GM18951 (cell line): Measurements from ENCODE around the gene APOC1.

Experiments
- POLR2A ChIP-seq: IDR thresholded peaks from 4 replicates; pipeline ENCODE4 v1.6.1; 2011; ENCODE audit warnings: mild to moderate bottlenecking; ENCODE audit not compliant: insufficient read length, insufficient read depth; ENCODE audit errors: extremely low read depth
- in situ Hi-C: fragments of 300-500 bp; cut with MboI; formaldehyde crosslinking; loops from one replicate; pipeline ENCODE4 v1.12.0; 2022; ENCODE audit warnings: low sequenced_read_pairs, mixed read lengths, inconsistent platforms; ENCODE audit not compliant: unreplicated experiment

Gene APOC1

DNA sequence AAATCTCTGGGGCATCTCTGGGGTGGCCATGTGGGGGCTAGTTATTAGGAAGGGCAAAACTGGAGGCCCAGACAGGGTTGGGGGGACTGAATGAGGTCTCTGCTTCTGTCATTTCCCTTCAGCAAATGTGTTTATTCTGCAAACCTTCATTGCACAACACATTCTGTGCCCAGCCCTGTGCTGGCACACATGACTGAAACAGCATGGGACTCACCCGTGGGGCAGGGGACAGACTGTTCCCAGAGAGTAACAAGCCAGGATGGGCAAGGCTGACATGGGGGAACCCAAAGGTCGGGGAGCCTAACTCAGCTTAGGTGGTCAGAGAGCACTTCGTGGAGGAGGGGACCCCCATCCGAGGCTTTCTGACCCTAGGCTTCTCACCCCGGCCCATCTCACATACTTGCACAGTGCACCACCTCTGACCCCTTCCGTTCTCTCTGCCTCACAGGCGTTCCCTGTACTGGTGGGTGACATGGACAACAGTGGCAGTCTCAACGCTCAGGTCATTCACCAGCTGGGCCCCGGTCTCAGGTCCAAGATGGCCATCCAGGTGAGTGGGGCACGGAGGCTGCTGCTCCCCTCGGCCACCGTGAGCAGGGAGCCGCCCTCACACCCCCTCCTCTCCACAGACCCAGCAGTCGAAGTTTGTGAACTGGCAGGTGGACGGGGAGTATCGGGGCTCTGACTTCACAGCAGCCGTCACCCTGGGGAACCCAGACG is 20.9 kb upstream of the APOC1 start:
- TF ChIP-seq POLR2A = no peak
- in situ Hi-C loops = no loop called here

GRCh38 chr19:44894052-44894400 is 20.4 kb upstream of the APOC1 start:
- TF ChIP-seq POLR2A = no peak
- in situ Hi-C loops = no loop called here

GRCh38 chr19:44894946-44895345 is 19.5 kb upstream of the APOC1 start:
- in situ Hi-C loops = no loop called here
- no peak for TF ChIP-seq POLR2A

GRCh38 chr19:44897835-44898234 is 16.6 kb upstream of the APOC1 start:
- TF ChIP-seq POLR2A = no peak

DNA sequence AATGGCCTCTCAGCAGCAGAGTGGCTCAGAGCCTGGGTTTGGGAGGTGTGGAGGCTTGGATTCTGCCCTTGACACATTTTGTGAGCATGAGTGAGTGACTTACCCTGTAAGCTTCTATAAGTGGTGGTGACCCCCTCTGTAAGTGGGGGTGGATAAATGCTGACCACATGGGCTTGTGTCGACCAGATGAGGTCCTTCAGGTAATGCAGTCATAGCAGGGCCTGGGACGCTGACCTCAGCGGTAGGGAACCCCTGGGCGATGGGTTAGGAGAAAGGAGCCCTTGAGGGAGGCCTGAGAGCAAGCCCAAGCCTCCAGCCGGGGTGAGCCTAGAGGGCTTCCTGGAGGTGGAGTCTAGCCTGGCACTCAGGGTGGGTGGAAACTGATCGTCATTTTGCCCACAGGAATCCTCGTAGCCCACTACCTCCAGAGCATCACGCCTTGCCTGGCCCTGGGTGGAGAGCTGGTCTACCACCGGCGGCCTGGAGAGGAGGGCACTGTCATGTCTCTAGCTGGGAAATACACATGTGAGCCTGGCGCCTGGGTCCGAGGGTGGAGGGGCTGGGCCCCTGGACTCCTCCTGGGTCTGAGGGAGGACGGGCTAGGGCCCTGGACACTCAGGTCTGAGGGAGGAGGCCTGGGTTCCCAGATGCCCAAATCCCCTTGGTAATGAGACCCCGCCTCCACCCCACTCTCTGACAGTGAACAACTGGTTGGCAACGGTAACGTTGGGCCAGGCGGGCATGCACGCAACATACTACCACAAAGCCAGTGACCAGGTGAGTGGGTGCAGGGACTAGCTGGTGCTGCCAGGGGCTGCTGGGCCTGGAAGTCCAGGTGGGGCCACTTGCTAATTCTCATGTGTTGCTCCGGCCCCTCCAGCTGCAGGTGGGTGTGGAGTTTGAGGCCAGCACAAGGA is 13.8 kb upstream of the APOC1 start:
- no peak for TF ChIP-seq POLR2A
- in situ Hi-C loops = no loop called here

More at GRCh38 chr19:44897835-44898234, 16.6 kb upstream of the APOC1 start:
- in situ Hi-C loops = no loop called here

GRCh38 chr19:44903216-44903601 is 11.2 kb upstream of the APOC1 start:
- in situ Hi-C loops = no loop called here
- TF ChIP-seq POLR2A = no peak

GRCh38 chr19:44903602-44904425 is 10.6 kb upstream of the APOC1 start:
- in situ Hi-C loops = no loop called here
- peak; percentile 38 for TF ChIP-seq POLR2A

- in situ Hi-C loops = no loop called here
- TF ChIP-seq POLR2A = no peak
Measured at GRCh38 chr19:44904426-44904994, 9.9 kb upstream of the APOC1 start.

GRCh38 chr19:44905437-44906160 is 8.8 kb upstream of the APOC1 start, which contains the start of gene APOE:
TSS of gene APOE (plus strand) at chr19:44905796. CDS start at chr19:44906625, 829 bp downstream.
- in situ Hi-C loops = no loop called here
- TF ChIP-seq POLR2A = no peak

- TF ChIP-seq POLR2A = no peak
- in situ Hi-C loops = no loop called here
Measured at GRCh38 chr19:44907613-44908012, 6.8 kb upstream of the APOC1 start.

GRCh38 chr19:44908074-44908835 is 6.2 kb upstream of the APOC1 start:
- in situ Hi-C loops = no loop called here

More at GRCh38 chr19:44908074-44908835, 6.2 kb upstream of the APOC1 start:
- TF ChIP-seq POLR2A = no peak
